ENCODE results near the gene MYOF. TPM values are rescaled to one million over a fixed set of nuclear protein-coding genes. Genes with fewer than 3 reads are reported as not detected.

The MYOF gene
- total RNA-seq, 3 donors from 2014 or later, result 55.0 to 90.7 (median 85.5) TPM

GRCh38 chr10:93461109-93461806 is 20.9 kb downstream of the MYOF start:
- H3K4me3 ChIP-seq, result no peak overlapping the region
- no peak for DNase-seq
- no peak for ATAC-seq
- H3K9me3 ChIP-seq, result no peaks in the 10 kb centered on the region
- intact Hi-C loops (cut with DNase I, micrococcal nuclease), result no loop called here
- TF ChIP-seq CTCF (IDR thresholded peaks at IDR 0.05), result no peak
- peaks cover 7% of the 10 kb centered on the region for H3K4me1 ChIP-seq (ENCODE audit: low read depth)
- H3K36me3 ChIP-seq (ENCODE audit: low read depth), result no peaks in the 10 kb centered on the region

GRCh38 chr10:93459466-93459865 is 22.7 kb downstream of the MYOF start:
- no peak for ATAC-seq
- no peak for TF ChIP-seq CTCF (IDR thresholded peaks at IDR 0.05)

GRCh38 chr10:93458821-93459257 is 23.3 kb downstream of the MYOF start:
- TF ChIP-seq CTCF (IDR thresholded peaks at IDR 0.05), result no peak
- DNase-seq (peak in 1 of 3 donors; percentile 54), ATAC-seq (peak; percentile 79)
- Histone ChIP-seq H3K4me3 (no peak overlapping the region), H3K4me1 (ENCODE audit: low read depth) (peaks cover 3% of the 10 kb centered on the region), H3K9me3 (no peaks in the 10 kb centered on the region), H3K36me3 (ENCODE audit: low read depth) (no peaks in the 10 kb centered on the region)
- intact Hi-C loops (cut with DNase I, micrococcal nuclease), result no loop called here

More at GRCh38 chr10:93459466-93459865, 22.7 kb downstream of the MYOF start:
- intact Hi-C loops (cut with DNase I, micrococcal nuclease), result no loop called here
- no peaks in the 10 kb centered on the region for H3K36me3 ChIP-seq (ENCODE audit: low read depth)
- H3K4me3 ChIP-seq, result no peak overlapping the region
- no peak for DNase-seq
- H3K9me3 ChIP-seq, result no peaks in the 10 kb centered on the region
- H3K4me1 ChIP-seq (ENCODE audit: low read depth), result peaks cover 3% of the 10 kb centered on the region

GRCh38 chr10:93457511-93457910 is 24.6 kb downstream of the MYOF start:
- no peak for TF ChIP-seq CTCF (IDR thresholded peaks at IDR 0.05)
- ATAC-seq (no peak), DNase-seq (no peak)
- Histone ChIP-seq H3K9me3 (no peaks in the 10 kb centered on the region), H3K36me3 (ENCODE audit: low read depth) (no peaks in the 10 kb centered on the region), H3K4me3 (no peak overlapping the region), H3K4me1 (ENCODE audit: low read depth) (peaks cover 3% of the 10 kb centered on the region)
- intact Hi-C loops (cut with DNase I, micrococcal nuclease), result no loop called here

GRCh38 chr10:93456480-93456879 is 25.7 kb downstream of the MYOF start:
- ATAC-seq, result no peak
- no peak for DNase-seq
- Histone ChIP-seq H3K36me3 (ENCODE audit: low read depth) (no peaks in the 10 kb centered on the region), H3K9me3 (no peaks in the 10 kb centered on the region), H3K4me1 (ENCODE audit: low read depth) (peaks cover 3% of the 10 kb centered on the region), H3K4me3 (no peak overlapping the region)
- intact Hi-C loops (cut with DNase I, micrococcal nuclease), result no loop called here
- TF ChIP-seq CTCF (IDR thresholded peaks at IDR 0.05), result no peak
